Osteoblast (primary cell): ENCODE measurements around the gene SEMA3A. TPM values are rescaled to one million over a fixed set of nuclear protein-coding genes. Genes with fewer than 3 reads are reported as not detected.
"Not testable (repeated sequence)": the region's sequence is repeated elsewhere in the genome, so short reads cannot be mapped to it uniquely, and the experiment has no call there.

Experiments
- DNase-seq: peaks from one replicate; pipeline ENCODE4 v3.0.0; 2011; ENCODE audit warnings: low spot score, mixed read lengths; ENCODE audit not compliant: insufficient read length; ENCODE audit errors: missing footprints
- H2AFZ ChIP-seq: 2 replicates; pipeline ENCODE4 v1.6.0; 2011; ENCODE audit warnings: mild to moderate bottlenecking, low read length
- H3K27ac ChIP-seq: 2 replicates; pipeline ENCODE4 v1.5.1; 2011; ENCODE audit warnings: mild to moderate bottlenecking, low read depth, low read length, moderate library complexity
- H3K27me3 ChIP-seq: 2 replicates; pipeline ENCODE4 v1.6.0; 2012; ENCODE audit warnings: mild to moderate bottlenecking, control low read depth, inconsistent platforms, low read length, moderate library complexity; ENCODE audit not compliant: insufficient read depth
- H3K36me3 ChIP-seq: 2 replicates; pipeline ENCODE4 v1.5.1; 2011; ENCODE audit warnings: mild to moderate bottlenecking, low read length, control low read depth, moderate library complexity; ENCODE audit not compliant: insufficient read depth
- H3K4me1 ChIP-seq: 2 replicates; pipeline ENCODE4 v1.5.1; 2011; ENCODE audit warnings: mild to moderate bottlenecking, low read length, control low read depth, moderate library complexity; ENCODE audit not compliant: insufficient read depth
- H3K4me2 ChIP-seq: 2 replicates; pipeline ENCODE4 v1.6.0; 2011; ENCODE audit warnings: mild to moderate bottlenecking, low read length; ENCODE audit not compliant: insufficient read depth
- H3K4me3 ChIP-seq: fragments of 200-600 bp; sonication (generic); 3 replicates; pipeline ENCODE4 v1.5.1; 2012; ENCODE audit warnings: mild to moderate bottlenecking, low read length, inconsistent platforms; ENCODE audit not compliant: insufficient read depth
- H3K79me2 ChIP-seq: 2 replicates; pipeline ENCODE4 v1.6.0; 2012; ENCODE audit warnings: mild to moderate bottlenecking, low read length, control low read depth, inconsistent platforms; ENCODE audit not compliant: insufficient read depth
- H3K9me3 ChIP-seq: 2 replicates; pipeline ENCODE4 v1.5.1; 2011; ENCODE audit warnings: low read depth, low read length, control low read depth
- H4K20me1 ChIP-seq: 2 replicates; pipeline ENCODE4 v1.6.0; 2012; ENCODE audit warnings: mild to moderate bottlenecking, low read length, control low read depth; ENCODE audit not compliant: insufficient read depth
- CTCF ChIP-seq: IDR thresholded peaks from 2 replicates; pipeline ENCODE4 v1.5.1; 2011; ENCODE audit warnings: mild to moderate bottlenecking, low read depth, low read length, moderate library complexity; ENCODE audit errors: extremely low read depth
- total RNA-seq: library from RNA; depleted of rRNA; stranded (reverse); fragments of >200 nt; gene quantifications from 2 replicates; pipeline ENCODE4 v1.2.3, GENCODE V29; 2012

Gene SEMA3A
- total RNA-seq, 1 donor: 2.5 TPM

DNA sequence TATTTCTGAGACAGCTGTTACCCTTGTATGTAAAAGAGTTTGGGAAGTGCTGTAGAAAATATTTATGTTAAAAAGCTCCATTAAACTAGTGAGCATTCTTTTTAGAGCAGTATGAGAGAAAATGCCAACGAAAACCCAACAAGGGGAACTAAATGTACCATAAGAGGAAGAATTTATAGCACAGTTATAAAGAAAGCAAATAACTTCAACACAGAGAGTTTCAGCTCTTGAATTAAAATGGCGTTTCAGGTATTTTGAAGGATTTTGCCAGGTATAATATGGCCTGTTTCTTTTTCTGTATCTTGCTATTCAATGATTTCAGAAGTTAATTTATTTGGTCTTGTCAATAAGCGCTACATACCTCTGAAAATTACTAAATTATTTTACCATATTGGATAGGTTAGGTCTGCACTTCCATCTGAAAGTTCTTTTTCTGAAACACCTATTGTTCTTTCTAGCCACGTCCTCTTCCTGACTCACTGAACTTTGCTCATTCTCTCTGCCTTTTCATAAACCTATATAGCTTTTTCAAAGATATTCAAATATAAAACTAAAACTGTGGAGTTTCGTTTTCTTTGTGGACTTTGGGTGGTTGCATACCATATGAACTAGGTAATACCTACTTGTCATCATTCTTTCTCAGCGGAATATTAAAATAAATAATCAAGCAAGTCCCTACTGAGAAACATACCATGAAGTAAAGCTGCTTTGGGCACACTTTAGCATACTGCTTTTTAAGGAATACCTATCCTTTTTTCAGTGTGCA is 136.1 kb downstream of the SEMA3A start:
- peak overlapping the region; percentile 4 for H3K27ac ChIP-seq
- peak; percentile 82 for DNase-seq

GRCh38 chr7:84057576-84057975 is 137.0 kb downstream of the SEMA3A start:
- no peak overlapping the region for H3K27ac ChIP-seq
- TF ChIP-seq CTCF: no peak

More for the DNA sequence above, 136.1 kb downstream of the SEMA3A start:
- Histone ChIP-seq H3K79me2 (no peaks in the 10 kb centered on the region), H4K20me1 (no peaks in the 10 kb centered on the region), H3K36me3 (no peaks in the 10 kb centered on the region), H3K4me1 (peaks cover 10% of the 10 kb centered on the region), H2AFZ (peak overlapping the region; percentile 12), H3K27me3 (no peaks in the 10 kb centered on the region), H3K4me2 (peak overlapping the region; percentile 10), H3K9me3 (no peaks in the 10 kb centered on the region), H3K4me3 (no peak overlapping the region)
- no peak for TF ChIP-seq CTCF

GRCh38 chr7:84055904-84056605 is 138.5 kb downstream of the SEMA3A start:
- TF ChIP-seq CTCF: no peak
- H2AFZ ChIP-seq: no peak overlapping the region
- no peak overlapping the region for H3K4me3 ChIP-seq
- no peaks in the 10 kb centered on the region for H3K9me3 ChIP-seq
- no peaks in the 10 kb centered on the region for H4K20me1 ChIP-seq
- no peaks in the 10 kb centered on the region for H3K79me2 ChIP-seq
- H3K27ac ChIP-seq: no peak overlapping the region
- no peaks in the 10 kb centered on the region for H3K36me3 ChIP-seq
- peaks cover 7% of the 10 kb centered on the region for H3K4me1 ChIP-seq
- DNase-seq: peak; percentile 14
- H3K4me2 ChIP-seq: no peak overlapping the region
- H3K27me3 ChIP-seq: no peaks in the 10 kb centered on the region

More at GRCh38 chr7:84057576-84057975, 137.0 kb downstream of the SEMA3A start:
- Histone ChIP-seq H3K9me3 (no peaks in the 10 kb centered on the region), H3K27me3 (no peaks in the 10 kb centered on the region), H3K79me2 (no peaks in the 10 kb centered on the region), H3K4me3 (no peak overlapping the region), H3K36me3 (no peaks in the 10 kb centered on the region), H2AFZ (no peak overlapping the region), H3K4me1 (peaks cover 10% of the 10 kb centered on the region), H4K20me1 (no peaks in the 10 kb centered on the region), H3K4me2 (no peak overlapping the region)
- no peak for DNase-seq

- not testable (repeated sequence) for H2AFZ ChIP-seq, H3K79me2 ChIP-seq, H3K27ac ChIP-seq, H3K36me3 ChIP-seq, H4K20me1 ChIP-seq, H3K4me2 ChIP-seq, H3K9me3 ChIP-seq, H3K4me3 ChIP-seq, DNase-seq, H3K4me1 ChIP-seq, H3K27me3 ChIP-seq
Measured at GRCh38 chr7:84055199-84055598, 139.4 kb downstream of the SEMA3A start.
